ENCODE results near the gene RAD51B.
"Not testable (repeated sequence)": the region's sequence is repeated elsewhere in the genome, so short reads cannot be mapped to it uniquely, and the experiment has no call there.

Gene RAD51B

DNA sequence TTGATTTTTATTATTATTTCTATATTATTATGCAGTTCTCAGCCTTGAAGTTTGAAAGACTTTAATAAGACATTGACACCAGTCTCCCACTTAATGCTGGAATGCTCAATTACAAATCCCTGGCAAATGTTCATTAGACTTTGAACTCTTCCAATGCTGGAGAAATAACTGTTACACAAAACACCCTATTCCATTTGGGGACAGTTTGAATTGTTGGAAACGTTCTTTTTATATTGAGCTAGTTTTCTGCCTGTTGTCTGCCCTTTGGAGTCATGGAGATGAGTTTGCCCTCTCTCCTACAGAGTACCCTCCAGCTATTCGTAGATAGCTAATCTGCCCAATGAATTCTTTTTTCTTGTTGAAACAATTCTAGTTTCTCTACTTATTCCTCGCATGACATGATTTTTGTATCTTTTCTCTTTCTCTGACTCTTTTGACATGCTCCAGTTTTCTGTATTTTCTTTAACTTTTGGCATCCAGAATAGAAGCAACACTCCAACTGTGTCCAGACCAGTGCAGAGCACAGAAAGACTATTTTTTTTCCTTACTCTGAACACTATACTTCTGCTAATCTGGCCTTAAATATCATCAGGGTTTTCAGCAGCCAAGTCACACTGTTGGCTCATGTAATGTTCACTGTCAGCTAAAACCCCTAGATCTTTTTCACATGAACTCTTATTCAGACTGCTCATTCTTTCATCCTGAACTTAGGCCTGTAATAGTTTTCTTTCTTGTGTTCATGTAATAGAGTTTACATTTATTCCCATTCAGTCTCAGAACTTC lies 379.3 kb downstream of the RAD51B start:
- DNase-seq (ENCODE audit: low read depth in 2 of 3, low spot score in 2 of 3), result no peak

DNA sequence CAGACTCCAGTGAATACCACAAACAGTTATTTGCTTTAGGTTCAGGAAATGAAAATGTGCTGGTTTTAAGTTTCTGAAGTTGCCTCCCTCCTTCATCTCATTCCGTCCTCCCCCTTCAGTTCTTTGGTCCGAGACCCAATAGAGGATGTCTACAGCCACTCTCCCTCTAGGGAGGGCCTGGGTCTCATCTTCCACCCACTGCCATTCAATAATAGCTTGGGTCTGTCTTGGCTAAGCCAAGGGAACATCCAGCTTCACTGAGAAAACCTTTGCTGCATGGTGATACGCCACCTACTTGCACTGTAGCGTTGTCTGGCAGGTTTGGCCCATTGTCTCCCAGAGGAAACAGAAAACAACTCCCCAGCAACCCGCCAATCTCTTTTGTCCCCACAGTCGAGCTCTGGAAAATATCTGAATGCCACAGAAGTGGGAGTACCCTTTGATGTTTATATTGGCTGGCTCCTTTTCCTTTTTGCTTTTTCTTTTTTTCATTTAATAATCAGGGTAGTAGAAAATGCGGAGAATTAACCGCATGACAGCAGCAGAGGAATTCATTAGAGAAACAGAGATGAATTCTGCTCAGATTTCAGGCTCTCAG lies 380.1 kb downstream of the RAD51B start:
- DNase-seq (ENCODE audit: low read depth in 2 of 3, low spot score in 2 of 3), result no peak

DNA sequence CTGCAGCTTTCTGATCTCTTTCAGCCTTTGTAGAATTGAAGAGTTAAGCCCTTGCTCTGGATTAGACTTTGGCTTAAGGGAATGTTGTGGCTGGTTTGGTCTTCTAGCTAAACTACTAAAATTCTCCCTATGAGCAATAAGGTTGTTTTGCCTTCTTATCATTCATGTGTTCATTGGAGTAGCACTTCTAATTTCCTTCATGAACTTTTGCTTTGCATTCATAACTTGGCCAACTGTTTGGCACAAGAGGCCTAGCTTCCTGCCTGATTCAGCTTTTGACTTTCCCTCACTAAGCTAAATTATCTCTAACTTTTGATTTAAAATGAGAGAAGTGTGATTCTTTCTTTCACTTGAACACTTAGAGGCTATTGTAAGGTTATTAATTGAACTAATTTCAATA lies 384.3 kb downstream of the RAD51B start:
- DNase-seq (ENCODE audit: low read depth in 2 of 3, low spot score in 2 of 3), result no peak

DNA sequence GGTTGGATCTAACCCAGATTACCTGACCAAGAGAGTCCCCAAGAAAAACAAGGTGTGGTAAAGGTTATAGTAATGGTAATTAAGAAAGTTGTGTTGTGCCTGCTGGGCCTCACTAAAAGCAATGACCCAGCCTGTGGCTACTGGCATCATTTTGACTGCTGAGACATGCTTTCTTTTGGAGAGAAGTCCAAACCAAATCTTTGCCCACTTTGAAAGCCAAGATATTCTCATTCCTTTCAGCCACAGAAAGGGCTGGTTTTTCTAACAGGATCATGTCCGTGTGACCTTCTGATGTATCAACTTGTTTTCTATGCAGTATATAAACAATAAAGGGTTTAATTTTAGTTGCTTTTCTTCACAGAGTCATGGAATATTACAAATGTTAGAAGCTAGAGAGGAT lies 388.6 kb downstream of the RAD51B start:
- DNase-seq (ENCODE audit: low read depth in 2 of 3, low spot score in 2 of 3), result no peak

DNA sequence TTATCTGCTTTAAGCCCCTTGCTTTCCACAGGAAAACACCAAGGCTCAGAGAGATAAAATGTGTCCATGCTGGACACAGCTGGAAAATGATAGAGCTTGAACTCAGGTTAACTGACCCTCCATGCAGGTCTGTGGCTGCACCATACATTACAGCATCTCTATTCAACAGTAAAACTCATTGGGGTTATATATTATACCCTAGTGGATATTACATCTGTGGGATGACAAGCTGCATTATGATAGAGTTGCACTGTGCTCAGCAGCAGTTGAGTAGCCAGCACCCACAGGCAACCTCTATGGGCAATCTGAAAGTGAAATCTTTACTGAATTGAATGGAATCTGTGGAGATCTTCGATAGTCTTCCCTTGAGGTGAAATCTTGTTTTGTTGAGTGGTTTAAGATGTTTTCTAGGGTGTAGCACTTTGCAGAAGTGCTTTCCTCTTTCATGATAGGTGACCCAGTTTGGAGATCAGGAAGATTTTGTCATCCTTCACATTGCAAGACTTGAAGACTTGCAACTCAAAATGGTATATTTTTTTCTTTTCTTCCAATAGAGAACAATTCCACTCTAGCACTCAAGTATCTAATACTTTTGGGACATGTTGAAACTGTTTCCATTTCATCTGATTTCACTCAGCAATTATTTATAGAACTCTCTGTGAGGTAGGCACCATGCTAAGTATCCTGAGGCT lies 389.2 kb downstream of the RAD51B start:
- no peak for DNase-seq (ENCODE audit: low read depth in 2 of 3, low spot score in 2 of 3)

DNA sequence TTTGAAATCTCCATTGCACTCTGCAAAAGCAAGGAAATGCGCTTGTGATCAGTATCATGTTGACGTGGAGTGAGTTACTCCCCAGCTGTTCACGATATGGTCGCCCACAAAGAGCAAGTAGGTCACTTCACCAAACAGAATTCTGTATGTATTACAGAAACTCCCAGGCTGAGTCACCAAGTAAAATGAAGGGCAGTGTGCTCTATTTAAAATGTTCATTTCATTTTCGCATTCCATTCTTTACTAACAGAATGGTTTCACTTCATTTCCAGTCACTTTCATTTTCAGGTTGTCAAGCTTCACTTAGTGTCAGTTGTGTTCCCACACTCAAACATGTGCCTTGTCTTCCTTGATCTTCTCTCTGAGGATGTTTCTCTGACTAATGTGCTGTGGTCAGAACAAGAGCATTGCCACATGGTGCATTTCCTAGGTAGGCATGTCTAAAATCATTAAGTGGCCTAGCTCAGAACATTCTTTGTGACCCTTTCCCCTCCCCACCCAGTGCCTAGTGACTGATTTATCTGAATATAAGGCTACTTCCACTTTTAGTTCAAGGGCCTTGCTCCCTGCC lies 391.2 kb downstream of the RAD51B start:
- DNase-seq (ENCODE audit: low read depth in 2 of 3, low spot score in 2 of 3), result peak in 2 of 3 experiments; percentile 9 to 21

DNA sequence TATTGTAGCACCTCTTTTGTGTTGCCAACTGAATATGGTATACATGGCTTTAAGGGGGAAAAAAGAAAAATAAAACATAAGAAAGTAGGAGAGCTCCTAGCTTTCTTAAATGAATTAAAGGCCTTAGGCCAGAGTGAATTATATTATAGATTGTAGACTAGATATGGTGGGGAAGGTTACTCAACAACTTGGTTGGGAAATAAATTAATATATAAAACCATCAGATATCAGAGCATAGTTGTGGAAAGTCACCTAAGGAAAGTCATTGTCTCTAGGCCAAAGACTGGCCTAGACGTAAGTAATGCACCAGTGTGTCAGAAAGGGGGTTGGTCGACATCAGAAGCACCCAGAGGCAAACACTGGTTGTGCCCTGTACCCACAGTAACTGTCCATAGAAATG lies 391.8 kb downstream of the RAD51B start:
- DNase-seq (ENCODE audit: low read depth in 2 of 3, low spot score in 2 of 3), result no peak

DNA sequence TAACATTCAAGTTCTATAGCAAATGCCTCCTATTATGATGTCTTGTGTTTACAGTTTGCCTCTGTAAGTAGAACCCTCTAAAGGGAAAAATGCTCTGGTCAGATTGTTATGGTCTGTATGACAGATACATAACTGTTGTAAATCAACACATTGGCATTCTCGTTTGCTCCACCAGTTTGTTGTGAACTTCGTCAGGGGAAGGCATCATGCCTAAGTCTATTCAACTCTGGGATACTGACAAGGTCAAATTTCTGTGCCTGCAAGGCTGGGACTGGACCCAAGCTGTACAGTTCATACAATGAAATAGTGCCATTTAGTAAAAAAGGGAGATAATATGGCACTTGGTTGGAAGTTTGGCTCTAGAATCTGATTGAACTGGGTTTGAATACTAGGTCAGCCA lies 392.3 kb downstream of the RAD51B start:
- no peak for DNase-seq (ENCODE audit: low read depth in 2 of 3, low spot score in 2 of 3)

DNA sequence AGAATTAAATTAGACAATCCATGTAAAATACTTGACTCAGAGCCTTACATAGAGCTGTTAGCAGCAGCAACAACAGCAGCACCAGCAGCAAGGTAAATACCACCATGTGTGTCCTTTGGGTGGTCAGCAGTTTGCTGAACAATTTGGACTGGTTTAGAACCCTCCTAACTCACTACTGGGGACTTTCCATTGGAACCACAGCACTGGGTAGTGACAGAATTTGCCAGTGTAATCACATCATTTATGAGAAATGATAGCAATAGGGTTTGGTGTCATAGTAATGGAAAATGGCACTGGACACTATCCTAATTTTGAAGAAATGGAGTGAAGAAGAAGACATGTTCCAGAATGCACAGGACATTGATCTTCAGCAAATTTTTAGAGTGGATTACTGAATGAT lies 392.8 kb downstream of the RAD51B start:
- no peak for DNase-seq (ENCODE audit: low read depth in 2 of 3, low spot score in 2 of 3)

DNA sequence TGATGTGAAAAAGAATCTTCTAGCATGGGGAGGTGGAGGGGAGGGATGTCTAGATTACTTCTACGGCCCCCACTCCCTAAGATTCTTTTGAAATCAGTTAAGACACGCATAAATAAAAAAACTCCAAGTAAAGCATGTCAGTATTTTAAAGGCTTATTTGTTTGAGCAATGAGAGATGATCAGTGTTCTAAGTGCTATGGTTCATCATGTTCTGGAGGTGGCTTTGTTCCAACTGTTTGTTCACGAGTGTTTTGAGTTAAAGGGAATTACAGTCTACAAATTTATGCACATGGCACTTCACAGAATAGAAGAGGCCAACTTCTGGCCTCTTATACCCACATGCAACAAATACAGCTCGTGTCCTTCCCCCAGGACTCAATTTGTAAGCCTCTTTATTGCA lies 394.9 kb downstream of the RAD51B start:
- DNase-seq (ENCODE audit: low read depth in 2 of 3, low spot score in 2 of 3), result no peak

DNA sequence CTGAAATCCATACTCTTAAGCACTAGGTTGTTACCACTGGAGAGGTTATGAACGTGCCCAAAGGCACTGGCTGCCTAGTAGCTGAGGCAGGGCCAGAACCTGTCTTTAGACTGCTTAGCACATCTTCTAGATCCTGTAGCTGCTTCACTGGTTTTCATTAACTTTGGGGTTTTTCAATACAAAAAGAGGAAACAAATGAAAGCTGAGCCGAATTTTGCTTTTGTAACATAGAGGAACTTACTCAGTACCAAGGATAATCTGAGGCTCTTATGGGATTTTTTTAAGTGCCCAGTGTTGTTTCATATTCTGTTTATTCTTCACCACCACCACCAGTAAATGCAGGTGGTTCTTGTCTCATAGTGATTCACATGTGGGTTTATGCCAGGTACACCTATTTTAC lies 396.1 kb downstream of the RAD51B start:
- DNase-seq (ENCODE audit: low read depth in 2 of 3, low spot score in 2 of 3), result no peak

DNA sequence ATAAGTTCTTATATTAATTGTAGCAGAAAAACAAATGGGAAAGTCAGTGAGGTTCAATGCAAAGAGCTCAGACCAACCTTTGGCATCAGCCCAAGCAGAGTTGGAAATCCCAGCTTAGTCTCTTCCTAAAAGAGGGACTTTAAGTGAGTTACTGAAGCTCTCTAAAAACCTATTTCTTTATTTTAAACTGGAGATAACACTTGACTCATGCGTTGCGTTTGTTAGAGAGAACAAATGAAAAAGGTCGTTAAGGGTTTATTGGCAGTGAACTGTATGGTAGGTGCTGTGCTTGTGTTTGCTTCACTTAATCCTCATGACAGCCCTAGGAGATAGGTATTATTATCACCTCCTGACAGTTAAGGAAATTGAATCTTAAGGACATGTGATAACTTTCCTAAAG lies 396.5 kb downstream of the RAD51B start:
- no peak for DNase-seq (ENCODE audit: low read depth in 2 of 3, low spot score in 2 of 3)

DNA sequence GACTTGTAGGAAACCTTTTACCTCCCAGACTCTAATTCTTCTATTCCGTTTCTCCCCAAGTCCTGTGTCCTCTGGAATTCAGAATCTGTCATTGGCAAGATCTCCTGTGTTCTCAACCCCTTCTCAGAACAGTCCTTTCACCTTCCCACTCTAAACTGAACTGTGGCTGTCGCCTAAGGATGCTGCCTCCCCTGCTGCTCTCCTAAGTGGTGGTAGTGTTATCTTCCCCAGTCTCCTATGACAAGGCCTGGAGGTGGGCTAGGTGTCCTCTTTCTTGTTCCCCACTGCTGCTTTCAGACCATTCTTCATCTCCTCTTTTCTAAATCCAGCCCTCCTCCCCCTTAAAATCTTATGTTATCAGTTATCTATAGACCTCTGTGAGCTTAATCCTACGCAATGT lies 397.4 kb downstream of the RAD51B start:
- DNase-seq (ENCODE audit: low read depth in 2 of 3, low spot score in 2 of 3), result no peak

DNA sequence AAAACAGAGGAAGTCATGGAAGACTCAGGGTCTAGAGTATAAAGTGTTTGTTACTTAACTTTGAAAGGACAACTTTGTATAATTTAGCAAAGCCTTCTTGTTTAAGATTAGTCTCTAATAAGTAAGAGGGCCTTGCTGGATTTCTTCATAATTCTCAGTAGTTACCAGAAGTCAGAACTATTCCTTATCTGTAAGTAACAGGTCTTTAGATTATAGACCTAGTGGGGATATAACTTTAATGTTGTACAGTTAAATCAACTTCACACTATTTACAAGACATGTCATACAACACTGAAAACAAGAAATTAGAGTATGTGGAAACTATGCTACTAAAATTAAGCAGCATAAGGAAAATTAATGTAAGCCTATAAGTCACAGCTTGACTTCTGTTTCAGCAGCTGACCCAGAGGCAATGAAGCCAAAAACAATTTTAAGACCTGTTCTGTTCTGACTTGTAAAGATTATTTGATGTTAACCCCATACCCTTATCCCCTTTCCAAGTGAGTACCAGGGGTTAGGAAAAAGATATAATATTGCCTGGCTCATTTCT lies 398.3 kb downstream of the RAD51B start:
- DNase-seq (ENCODE audit: low read depth in 2 of 3, low spot score in 2 of 3), result no peak

DNA sequence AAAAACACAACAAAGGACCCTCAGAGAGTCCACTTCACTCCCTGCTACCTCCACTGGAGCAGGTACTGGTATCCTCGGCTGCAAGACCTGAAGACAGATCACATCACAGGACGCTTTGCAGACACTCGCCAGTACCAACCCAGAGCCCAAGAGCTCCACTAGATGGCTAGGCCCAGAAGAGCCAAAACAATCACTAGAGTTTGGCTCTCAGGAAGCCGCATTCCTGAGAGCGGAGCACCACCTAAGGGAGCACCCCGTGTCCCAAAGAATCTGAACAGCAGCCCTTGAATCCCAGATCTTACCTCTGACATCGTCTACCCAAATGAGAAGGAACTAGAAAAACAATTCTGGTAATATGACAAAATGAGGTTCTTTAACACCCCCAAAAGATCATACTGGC lies 399.8 kb downstream of the RAD51B start:
- no peak for DNase-seq (ENCODE audit: low read depth in 2 of 3, low spot score in 2 of 3)

DNA sequence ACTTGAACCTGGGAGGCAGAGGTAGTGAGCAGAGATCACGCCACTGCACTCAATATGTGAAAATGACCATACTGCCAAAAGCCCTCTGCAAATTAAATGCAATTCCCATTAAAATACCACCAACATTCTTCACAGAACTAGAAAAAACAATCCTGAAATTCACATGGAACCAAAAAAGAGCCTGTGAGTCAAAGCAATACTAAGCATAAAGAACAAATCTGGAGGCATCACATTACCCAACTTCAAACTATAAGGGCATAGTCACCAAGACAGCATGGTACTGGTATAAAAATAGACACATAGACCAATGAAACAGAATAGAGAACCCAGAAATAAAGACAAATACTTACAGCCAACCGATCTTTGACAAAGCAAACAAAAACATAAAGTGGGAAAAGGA lies 401.5 kb downstream of the RAD51B start:
- not testable (repeated sequence) for DNase-seq (ENCODE audit: low read depth in 2 of 3, low spot score in 2 of 3)

DNA sequence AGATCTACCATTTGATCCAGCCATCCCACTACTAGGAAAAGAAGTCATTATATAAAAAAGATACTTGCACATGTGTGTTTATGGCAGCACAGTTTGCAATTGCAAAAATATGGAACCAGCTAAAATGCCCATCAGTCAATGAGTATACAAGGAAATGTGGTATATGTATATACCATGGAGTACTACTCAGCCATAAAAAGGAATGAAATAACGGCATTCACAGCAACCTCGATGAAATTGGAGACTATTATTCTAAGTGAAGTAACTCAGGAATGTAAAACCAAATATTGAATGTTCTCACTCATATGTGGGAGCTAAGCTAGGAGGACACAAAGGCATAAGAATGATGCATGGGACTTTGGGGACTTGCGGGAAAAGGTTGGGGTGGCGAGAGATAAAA lies 402.6 kb downstream of the RAD51B start:
- DNase-seq (ENCODE audit: low read depth in 2 of 3, low spot score in 2 of 3), result no peak

DNA sequence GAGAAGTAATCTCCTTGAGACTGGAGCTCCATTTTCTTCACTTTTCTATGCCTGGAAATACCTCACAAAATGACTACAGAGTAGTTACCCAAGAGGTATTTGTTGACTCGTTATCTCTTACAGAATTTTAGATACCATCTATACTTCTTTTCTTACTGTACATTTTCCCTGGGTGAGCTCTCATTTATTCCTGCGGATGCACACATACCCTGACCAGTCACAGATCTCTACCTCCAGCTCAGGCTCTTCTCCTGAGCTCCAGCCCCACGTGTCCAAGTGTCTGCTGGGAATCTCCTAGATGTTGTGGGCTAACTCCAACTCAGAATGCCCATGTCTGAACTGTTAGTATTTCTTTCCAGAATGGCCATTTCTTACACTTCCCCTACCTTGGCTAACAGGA lies 403.1 kb downstream of the RAD51B start:
- DNase-seq (ENCODE audit: low read depth in 2 of 3, low spot score in 2 of 3), result no peak

DNA sequence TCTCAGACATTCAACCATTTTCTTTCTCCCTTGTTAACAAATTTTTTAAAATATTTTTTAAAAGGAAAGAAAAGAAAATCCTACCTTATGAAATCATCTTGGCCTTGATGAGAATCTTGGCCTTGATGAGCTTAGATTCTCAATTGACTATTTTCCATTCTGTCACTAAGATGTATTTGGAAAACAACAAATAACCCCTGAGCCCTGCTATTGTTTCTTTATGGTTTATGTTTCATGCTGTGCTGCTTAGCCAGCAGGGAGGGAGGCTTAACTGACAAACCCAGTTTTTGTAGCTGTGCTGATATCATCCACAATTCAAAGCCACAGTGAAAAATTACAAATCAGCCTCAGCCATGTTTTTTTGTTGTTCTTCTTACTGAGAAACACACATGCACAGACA lies 404.1 kb downstream of the RAD51B start:
- no peak for DNase-seq (ENCODE audit: low read depth in 2 of 3, low spot score in 2 of 3)

DNA sequence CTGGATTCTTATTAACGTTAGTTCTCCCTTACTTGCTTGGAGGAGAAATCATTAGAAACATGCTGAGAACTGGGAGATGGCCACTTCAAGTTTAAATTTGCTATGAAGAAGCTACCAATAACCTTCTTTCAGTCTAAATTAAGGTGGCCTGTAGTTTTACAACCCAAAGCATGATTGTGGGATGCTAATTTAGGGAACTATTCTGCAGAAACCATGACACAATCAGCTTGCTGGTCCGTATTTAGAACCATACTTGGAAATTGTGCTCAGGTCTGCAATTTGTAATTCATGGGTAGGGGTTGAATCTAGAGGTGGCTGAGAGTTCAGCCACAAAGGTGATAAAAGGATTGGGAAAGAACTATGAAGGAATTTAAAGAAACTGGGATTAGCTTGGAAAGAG lies 405.7 kb downstream of the RAD51B start:
- DNase-seq (ENCODE audit: low read depth in 2 of 3, low spot score in 2 of 3), result no peak

DNA sequence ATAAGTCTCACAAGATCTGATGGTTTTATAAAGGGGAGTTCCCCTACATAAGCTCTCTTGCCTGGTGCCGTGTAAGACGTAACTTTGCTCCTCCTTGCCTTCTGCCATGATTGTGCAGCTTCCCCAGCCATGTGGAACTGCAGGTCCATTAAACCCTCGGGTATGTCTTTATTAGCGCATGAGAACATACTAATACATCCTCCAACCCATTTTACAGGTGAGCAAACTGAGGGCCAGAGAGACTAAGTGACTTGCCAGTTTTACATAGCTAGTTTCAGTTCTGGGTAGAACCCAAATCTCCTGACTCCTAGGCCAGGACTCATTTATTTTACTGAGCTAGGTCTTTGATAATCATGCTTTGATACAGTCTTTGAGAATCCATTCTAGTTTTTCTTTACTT lies 406.9 kb downstream of the RAD51B start:
- no peak for DNase-seq (ENCODE audit: low read depth in 2 of 3, low spot score in 2 of 3)

DNA sequence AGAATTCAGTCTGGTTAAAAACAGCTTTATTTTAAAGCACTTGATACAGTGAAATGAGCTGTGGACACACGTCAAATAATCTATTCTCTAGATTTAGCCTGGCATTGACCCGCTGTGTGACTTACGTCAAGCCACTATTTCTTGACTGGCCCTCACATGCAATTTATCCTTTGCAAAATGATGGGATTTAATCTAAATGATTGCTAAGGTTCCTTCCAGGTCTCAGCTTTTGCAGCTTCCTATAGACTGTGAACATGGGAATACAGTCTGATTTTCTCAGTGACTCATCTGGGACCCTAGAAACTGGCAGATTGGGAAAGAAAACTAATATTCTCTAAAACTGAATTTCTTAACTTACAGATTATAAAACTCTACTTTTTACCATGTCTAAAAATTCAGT lies 409.1 kb downstream of the RAD51B start:
- DNase-seq (ENCODE audit: low read depth in 2 of 3, low spot score in 2 of 3), result no peak

All from activated CD8-positive, alpha-beta memory T cell treated with anti-CD3 and anti-CD28 coated beads for 48 hours (primary cell).